Measurements from ENCODE around the gene LRCH3. TPM values are rescaled to one million over a fixed set of nuclear protein-coding genes. Genes with fewer than 3 reads are reported as not detected.

LRCH3 gene
- total RNA-seq, 1 donor from 2014 or later, result 42.1 TPM

- no peak overlapping the region for H3K27ac Mint-ChIP-seq (ENCODE audit: unreplicated experiment)
- Histone ChIP-seq H3K4me1 (ENCODE audit: insufficient read depth, low read length) (no peaks in the 10 kb centered on the region), H2AFZ (ENCODE audit: low read depth, low read length) (no peak overlapping the region), H3K27me3 (ENCODE audit: insufficient read depth, low read length) (no peaks in the 10 kb centered on the region), H3K4me3 (ENCODE audit: insufficient read depth, low read depth, low read length) (no peak overlapping the region), H3K4me2 (ENCODE audit: low read length) (no peak overlapping the region), H3K9me3 (ENCODE audit: insufficient read depth, low read depth, low read length) (no peaks in the 10 kb centered on the region), H3K79me2 (ENCODE audit: insufficient read depth, low read length) (peaks cover 13% of the 10 kb centered on the region), H4K20me1 (ENCODE audit: insufficient read depth, low read length) (peaks cover 7% of the 10 kb centered on the region), H3K9ac (ENCODE audit: low read length) (no peak overlapping the region), H3K27ac (ENCODE audit: low read depth, low read length) (no peak overlapping the region), H3K36me3 (ENCODE audit: insufficient read depth, low read length) (peaks cover 2% of the 10 kb centered on the region)
- no peak overlapping the region for H3K4me3 Mint-ChIP-seq (ENCODE audit: unreplicated experiment)
- TF ChIP-seq CTCF (IDR thresholded peaks at IDR 0.05; ENCODE audit: insufficient read depth, low read depth, low read length), result no peak
- TF ChIP-seq EZH2 (IDR thresholded peaks at IDR 0.05; ENCODE audit: insufficient read depth, low read length), result no peak
- no peaks in the 10 kb centered on the region for H3K4me1 Mint-ChIP-seq (ENCODE audit: low read depth, unreplicated experiment)
- no peaks in the 10 kb centered on the region for H3K9me3 Mint-ChIP-seq (ENCODE audit: unreplicated experiment)
- peaks cover 2% of the 10 kb centered on the region for H3K36me3 Mint-ChIP-seq (ENCODE audit: low read depth, unreplicated experiment)
- DNase-seq (ENCODE audit: low read depth) (no peak), FAIRE-seq (no peak)
- H3K27me3 Mint-ChIP-seq (ENCODE audit: low read depth, unreplicated experiment), result no peaks in the 10 kb centered on the region
These were observed 3.6 kb upstream of the LRCH3 start for GRCh38 chr3:197787412-197787811.

- no peak overlapping the region for H3K27ac Mint-ChIP-seq (ENCODE audit: unreplicated experiment)
- no peak overlapping the region for H3K4me3 ChIP-seq (ENCODE audit: insufficient read depth, low read depth, low read length)
- no peaks in the 10 kb centered on the region for H3K27me3 ChIP-seq (ENCODE audit: insufficient read depth, low read length)
- no peak overlapping the region for H3K9ac ChIP-seq (ENCODE audit: low read length)
- no peak for TF ChIP-seq EZH2 (IDR thresholded peaks at IDR 0.05; ENCODE audit: insufficient read depth, low read length)
- TF ChIP-seq CTCF (IDR thresholded peaks at IDR 0.05; ENCODE audit: insufficient read depth, low read depth, low read length), result no peak
- peaks cover 19% of the 10 kb centered on the region for H4K20me1 ChIP-seq (ENCODE audit: insufficient read depth, low read length)
- no peaks in the 10 kb centered on the region for H3K9me3 ChIP-seq (ENCODE audit: insufficient read depth, low read depth, low read length)
- no peak for FAIRE-seq
- H3K36me3 ChIP-seq (ENCODE audit: insufficient read depth, low read length), result no peaks in the 10 kb centered on the region
- no peak overlapping the region for H3K4me2 ChIP-seq (ENCODE audit: low read length)
- H3K79me2 ChIP-seq (ENCODE audit: insufficient read depth, low read length), result peaks cover 31% of the 10 kb centered on the region
- no peak overlapping the region for H3K27ac ChIP-seq (ENCODE audit: low read depth, low read length)
- H3K36me3 Mint-ChIP-seq (ENCODE audit: low read depth, unreplicated experiment), result peaks cover 2% of the 10 kb centered on the region
- no peaks in the 10 kb centered on the region for H3K27me3 Mint-ChIP-seq (ENCODE audit: low read depth, unreplicated experiment)
- H3K4me3 Mint-ChIP-seq (ENCODE audit: unreplicated experiment), result no peak overlapping the region
- H3K4me1 ChIP-seq (ENCODE audit: insufficient read depth, low read length), result peaks cover 5% of the 10 kb centered on the region
- DNase-seq (ENCODE audit: low read depth), result no peak
- no peak overlapping the region for H2AFZ ChIP-seq (ENCODE audit: low read depth, low read length)
- H3K9me3 Mint-ChIP-seq (ENCODE audit: unreplicated experiment), result no peaks in the 10 kb centered on the region
- no peaks in the 10 kb centered on the region for H3K4me1 Mint-ChIP-seq (ENCODE audit: low read depth, unreplicated experiment)
These were observed 1.7 kb upstream of the LRCH3 start for GRCh38 chr3:197789309-197789708.

GRCh38 chr3:197790033-197790432 lies 1.0 kb upstream of the LRCH3 start:
- no peak for DNase-seq (ENCODE audit: low read depth)
- no peaks in the 10 kb centered on the region for H3K27me3 Mint-ChIP-seq (ENCODE audit: low read depth, unreplicated experiment)
- no peaks in the 10 kb centered on the region for H3K4me1 Mint-ChIP-seq (ENCODE audit: low read depth, unreplicated experiment)
- no peaks in the 10 kb centered on the region for H3K27me3 ChIP-seq (ENCODE audit: insufficient read depth, low read length)
- no peak for TF ChIP-seq CTCF (IDR thresholded peaks at IDR 0.05; ENCODE audit: insufficient read depth, low read depth, low read length)
- no peak for TF ChIP-seq EZH2 (IDR thresholded peaks at IDR 0.05; ENCODE audit: insufficient read depth, low read length)
- H3K36me3 Mint-ChIP-seq (ENCODE audit: low read depth, unreplicated experiment), result peaks cover 2% of the 10 kb centered on the region
- H3K4me3 Mint-ChIP-seq (ENCODE audit: unreplicated experiment), result peak overlapping the region; percentile 94
- peaks cover 38% of the 10 kb centered on the region for H3K79me2 ChIP-seq (ENCODE audit: insufficient read depth, low read length)
- H3K27ac ChIP-seq (ENCODE audit: low read depth, low read length), result no peak overlapping the region
- no peaks in the 10 kb centered on the region for H3K9me3 ChIP-seq (ENCODE audit: insufficient read depth, low read depth, low read length)
- H3K4me2 ChIP-seq (ENCODE audit: low read length), result no peak overlapping the region
- H3K36me3 ChIP-seq (ENCODE audit: insufficient read depth, low read length), result no peaks in the 10 kb centered on the region
- FAIRE-seq, result no peak
- H3K9ac ChIP-seq (ENCODE audit: low read length), result no peak overlapping the region
- no peaks in the 10 kb centered on the region for H3K9me3 Mint-ChIP-seq (ENCODE audit: unreplicated experiment)
- H2AFZ ChIP-seq (ENCODE audit: low read depth, low read length), result no peak overlapping the region
- H3K4me1 ChIP-seq (ENCODE audit: insufficient read depth, low read length), result peaks cover 5% of the 10 kb centered on the region
- H4K20me1 ChIP-seq (ENCODE audit: insufficient read depth, low read length), result peaks cover 27% of the 10 kb centered on the region
- H3K4me3 ChIP-seq (ENCODE audit: insufficient read depth, low read depth, low read length), result no peak overlapping the region
- peak overlapping the region; percentile 96 for H3K27ac Mint-ChIP-seq (ENCODE audit: unreplicated experiment)
